HL-60/S4 (cell line): ENCODE results near the gene MVK.

Experiments
- in situ Hi-C: fragments of 300-500 bp; cut with MboI; formaldehyde crosslinking; loops from 2 replicates; pipeline ENCODE4 v1.14.3; 2022; ENCODE audit warnings: low sequenced_read_pairs

MVK gene

DNA sequence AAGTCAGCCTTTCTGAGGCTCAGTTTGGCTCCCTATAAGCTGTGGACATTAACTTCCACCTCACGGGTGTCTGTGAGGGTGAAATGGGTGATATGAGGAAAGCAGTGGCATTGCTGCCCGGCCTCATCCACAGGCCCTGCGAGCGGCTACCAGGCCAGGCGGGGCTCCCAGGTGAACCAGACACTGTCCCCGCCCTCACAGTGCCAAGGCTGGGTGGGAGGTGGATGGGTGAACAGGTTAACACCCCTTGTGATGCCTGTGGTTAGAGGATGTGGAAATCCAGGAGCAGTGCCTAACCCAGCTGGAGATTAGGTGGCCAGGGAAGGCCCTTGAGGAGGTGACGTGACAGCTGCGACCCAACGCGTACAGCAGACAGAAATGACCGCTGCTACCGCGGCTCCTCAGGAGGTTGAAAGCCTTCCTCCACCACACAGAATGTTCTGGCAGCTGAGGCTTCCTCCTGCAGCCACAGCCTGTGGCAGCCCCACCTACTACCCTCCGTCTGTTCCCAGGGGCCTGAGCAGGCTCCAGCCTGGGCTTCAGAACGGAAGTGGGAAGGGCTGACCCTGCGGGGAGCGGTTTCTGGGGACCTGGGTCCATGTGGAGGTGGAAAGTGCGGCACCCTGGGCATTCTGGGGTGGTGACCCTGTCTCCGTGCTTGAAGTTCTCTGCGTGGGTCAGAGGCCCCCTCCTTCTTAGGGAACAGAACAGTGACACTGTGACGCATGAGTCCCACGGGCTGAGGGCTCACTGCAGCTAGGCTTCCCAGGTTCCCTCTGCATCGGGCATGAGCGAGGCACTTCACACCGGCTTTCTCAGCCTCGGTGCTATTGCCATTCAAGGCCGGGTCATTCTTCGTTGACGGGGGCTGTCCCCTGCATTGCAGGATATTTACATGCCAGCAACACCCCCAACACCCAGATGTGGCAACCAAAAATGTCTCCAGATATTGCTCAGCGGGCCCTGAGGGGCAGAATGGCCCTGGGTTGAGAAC is 10.0 kb upstream of the MVK start:
- in situ Hi-C loops = no loop called here

- in situ Hi-C loops = no loop called here
Measured at GRCh38 chr12:109566424-109566823, 7.2 kb upstream of the MVK start.

GRCh38 chr12:109567296-109567695 is 6.3 kb upstream of the MVK start:
- in situ Hi-C loops = no loop called here

DNA sequence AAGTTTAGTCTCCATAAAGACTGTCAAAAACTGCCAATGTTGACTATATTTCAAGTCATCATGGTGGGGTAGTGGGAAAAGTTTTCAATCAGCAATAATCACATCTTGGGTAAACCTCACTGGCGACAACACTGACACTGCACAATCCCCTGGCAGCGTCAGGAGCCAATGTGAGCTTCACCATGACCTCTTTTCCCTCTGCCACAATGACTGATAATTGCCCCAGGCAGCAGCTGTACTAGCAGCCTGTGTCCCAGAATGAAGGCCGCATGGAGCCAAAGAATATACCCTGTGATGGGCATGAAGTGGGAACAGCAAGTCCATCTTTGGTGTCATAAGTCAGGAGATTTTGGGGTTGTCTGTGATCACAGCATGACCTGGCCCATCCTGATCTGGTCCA is 5.6 kb upstream of the MVK start:
- in situ Hi-C loops = no loop called here

- in situ Hi-C loops = no loop called here
Measured at GRCh38 chr12:109568486-109568885, 5.1 kb upstream of the MVK start.

DNA sequence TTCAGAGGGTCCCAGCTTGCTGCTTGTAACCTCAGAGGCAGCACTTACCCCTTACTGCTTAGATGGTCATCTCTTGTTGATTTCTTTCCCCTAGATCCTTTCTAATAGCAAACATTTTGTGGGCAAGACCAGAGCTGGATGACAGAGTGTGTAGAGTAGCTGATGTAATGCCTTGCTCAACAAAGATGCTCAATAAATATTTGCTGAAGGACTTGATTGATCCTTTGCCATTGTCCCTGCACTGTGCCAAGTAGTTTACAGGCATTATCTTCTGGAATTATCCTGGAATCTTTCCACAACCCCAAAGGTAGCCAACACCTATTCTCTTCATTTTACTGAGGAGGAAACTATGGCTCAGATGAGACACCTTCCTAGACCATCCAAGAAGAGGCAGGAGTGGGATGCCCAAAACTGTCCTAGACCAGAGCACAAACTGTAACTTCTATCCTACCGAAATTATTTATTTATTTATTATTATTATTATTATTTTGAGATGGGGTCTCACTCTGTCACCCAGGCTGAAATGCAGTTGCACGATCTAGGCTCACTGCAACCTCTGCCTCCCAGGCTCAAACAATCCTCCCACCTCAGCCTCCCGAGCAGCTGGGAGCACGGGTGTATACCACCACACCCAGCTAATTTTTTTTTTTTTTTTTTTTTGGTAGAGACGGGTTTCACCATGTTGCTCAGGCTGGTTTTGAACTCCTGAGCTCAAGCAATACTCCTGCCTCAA is 1.7 kb upstream of the MVK start:
- in situ Hi-C loops = no loop called here

GRCh38 chr12:109572506-109572845 is 1.1 kb upstream of the MVK start:
- in situ Hi-C loops = no loop called here

DNA sequence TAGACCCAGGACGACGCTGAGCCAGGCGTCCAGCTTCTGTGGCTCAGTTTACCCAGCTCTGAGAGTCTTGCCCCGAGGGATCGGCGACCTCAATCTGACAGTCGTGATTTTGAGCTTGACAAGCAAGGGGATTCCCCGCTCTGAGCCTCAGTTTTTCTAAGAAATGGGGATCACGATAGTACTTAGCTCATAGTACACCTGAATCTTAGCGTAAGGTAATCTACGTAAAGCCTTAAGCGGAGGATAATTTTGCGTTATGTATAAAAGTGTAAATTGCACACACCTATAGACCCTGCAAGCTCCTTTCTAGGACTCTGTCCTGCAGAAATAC is 285 bp downstream of the MVK start:
- in situ Hi-C loops = no loop called here

DNA sequence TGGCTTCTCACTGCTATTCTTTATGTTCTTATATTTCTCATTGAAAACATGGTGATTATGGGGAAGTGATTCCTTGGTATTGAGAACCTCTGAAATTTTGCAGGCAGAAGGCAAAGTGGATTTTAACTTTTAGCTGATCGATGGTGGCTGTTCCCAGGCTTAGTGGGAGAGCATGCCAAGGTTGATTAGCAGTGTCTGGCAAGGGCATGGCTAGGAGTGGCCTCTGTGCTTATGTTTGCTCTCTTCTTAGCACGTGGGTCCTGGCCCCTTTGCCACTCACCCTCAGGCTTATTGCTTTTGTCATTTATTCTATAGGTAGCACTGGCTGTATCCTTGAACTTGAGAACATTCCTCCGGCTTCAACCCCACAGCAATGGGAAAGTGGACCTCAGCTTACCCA is 2.1 kb downstream of the MVK start:
- in situ Hi-C loops = no loop called here

DNA sequence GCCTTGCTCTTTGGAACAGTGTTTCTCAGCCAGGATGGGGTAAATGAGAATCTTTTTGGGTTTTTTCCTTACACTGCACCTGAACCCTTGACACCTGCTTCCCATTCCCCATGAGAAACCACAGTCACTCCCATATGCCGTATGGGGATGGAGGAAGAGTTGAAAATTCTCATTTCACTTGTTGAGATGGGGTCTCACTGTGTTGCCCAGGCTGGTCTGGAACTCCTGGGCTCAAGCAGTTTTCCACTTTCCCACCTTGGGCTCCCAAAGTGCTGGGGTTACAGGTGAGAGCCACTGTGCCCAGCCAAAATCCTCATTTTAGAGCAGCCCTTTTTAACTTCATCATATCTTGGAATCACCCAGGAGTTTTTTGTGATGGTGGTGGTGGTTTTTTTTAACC is 3.7 kb downstream of the MVK start:
- in situ Hi-C loops = no loop called here

- in situ Hi-C loops = no loop called here
Measured at GRCh38 chr12:109578330-109578927, 4.8 kb downstream of the MVK start.

DNA sequence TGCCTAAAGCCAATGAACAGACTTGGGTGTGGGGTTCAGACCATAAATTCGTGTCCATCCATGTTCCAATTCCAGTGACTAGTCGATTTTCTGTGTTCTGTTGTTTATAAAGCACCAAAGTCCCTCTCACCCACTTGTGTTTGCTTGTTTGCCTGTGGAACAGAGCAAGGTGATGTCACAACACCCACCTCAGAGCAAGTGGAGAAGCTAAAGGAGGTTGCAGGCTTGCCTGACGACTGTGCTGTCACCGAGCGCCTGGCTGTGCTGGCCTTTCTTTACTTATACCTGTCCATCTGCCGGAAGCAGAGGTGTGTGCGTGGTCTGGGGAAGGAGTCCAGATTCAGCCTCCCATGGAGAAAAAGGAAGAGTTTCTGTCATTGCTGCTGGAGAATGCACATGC is 6.0 kb downstream of the MVK start:
- in situ Hi-C loops = no loop called here

DNA sequence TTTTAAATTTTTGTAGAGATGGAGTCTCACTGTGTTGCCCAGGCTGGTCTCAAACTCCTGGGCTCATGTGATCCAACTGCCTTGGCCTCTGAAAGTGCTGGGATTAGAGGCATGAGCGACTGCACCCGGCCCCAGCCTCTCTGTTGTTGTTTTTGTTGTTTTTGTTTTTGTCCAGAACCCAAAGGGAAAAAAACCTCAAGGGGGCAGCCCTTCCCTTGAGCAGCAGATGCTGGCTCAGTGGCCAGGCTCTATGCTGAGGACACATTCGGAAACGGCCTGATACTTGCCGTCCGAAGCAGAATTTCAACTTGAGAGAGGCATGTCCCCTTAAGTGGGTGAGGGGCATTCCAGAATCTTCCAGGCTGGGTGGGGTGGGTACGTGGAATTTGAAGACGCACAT is 6.7 kb downstream of the MVK start:
- in situ Hi-C loops = no loop called here

- in situ Hi-C loops = no loop called here
Measured at GRCh38 chr12:109580684-109581333, 7.2 kb downstream of the MVK start.

DNA sequence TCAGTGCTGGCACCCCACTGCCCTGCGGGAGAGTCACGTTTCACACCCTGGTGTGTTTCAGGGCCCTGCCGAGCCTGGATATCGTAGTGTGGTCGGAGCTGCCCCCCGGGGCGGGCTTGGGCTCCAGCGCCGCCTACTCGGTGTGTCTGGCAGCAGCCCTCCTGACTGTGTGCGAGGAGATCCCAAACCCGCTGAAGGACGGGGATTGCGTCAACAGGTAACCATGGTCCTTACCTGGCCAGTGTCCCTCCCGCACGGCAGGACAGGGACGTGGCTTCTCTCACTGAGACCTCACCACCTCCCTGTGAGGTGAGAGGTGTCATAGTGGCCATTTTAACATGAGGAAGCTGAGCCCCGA is 7.7 kb downstream of the MVK start:
- in situ Hi-C loops = no loop called here

GRCh38 chr12:109581856-109582255 is 8.3 kb downstream of the MVK start:
- in situ Hi-C loops = no loop called here

- in situ Hi-C loops = no loop called here
Measured at GRCh38 chr12:109582636-109583035, 9.0 kb downstream of the MVK start.

GRCh38 chr12:109583733-109584132 is 10.1 kb downstream of the MVK start:
- in situ Hi-C loops = no loop called here

DNA sequence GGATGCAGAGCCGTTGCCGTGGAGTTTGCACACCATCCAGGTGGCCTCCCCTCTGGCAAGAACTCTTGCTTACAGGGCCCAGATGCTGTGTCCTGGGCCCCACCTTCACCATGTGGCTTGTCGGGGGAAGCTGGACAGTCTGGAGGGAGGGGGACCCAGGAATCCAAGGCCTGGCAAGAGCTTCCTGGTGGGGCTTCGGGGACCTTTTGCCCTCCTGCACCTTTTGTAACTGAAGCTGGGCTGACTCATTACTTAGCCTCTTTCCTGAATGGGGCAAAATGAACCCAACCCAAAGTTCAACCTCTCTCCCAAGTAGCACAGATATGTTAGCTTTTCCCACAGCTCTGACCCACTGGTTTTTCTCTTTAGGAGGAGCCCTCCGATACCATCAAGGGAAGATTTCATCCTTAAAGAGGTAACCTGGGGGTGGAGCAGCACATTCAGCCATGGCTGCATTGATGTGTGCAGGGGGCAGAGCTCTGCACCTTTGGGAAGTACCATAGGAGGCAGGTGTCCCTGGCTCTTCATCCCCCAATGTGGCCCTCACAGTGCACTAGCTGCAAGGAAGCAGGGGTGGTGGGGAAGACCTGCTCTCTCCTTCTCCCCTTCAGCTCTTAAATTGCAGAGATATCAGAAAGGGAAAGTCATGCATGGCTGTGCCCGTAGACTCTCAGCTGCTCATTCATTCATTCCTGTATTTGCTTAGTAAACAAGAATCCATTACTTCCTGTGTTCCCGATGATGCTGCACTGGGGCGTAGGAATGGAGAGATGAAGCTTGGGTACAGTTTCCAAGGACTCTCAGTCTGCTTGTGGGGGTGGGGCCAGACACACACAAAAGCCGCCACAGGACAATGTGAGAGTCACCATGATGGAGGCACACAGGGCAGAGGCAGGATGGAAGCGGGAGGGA is 13.0 kb downstream of the MVK start:
- in situ Hi-C loops = no loop called here

GRCh38 chr12:109587921-109588320 is 14.3 kb downstream of the MVK start:
- in situ Hi-C loops = no loop called here
